Calu3 (cell line): Measurements from ENCODE around the gene BABAM1. TPM values are rescaled to one million over a fixed set of nuclear protein-coding genes. Genes with fewer than 3 reads are reported as not detected.

ENCODE experiments used
- BruUV-seq: library from RNA; stranded (reverse); fragments of 400-500 nt; replicated peaks from 2 replicates; lab custom pipeline; 2021; lab: Mats Ljungman, UMichigan
- CTCF ChIA-PET: fragments of 300-600 bp; sonication (Branson Sonifier 250); formaldehyde crosslinking; loops from one replicate; lab custom pipeline; 2022; ENCODE audit warnings: antibody characterized with exemption; lab: Charles Lee
- DNase-seq: peaks from one replicate; pipeline ENCODE4 v3.0.0; 2022
- H3K27ac Mint-ChIP-seq: one replicate; pipeline ENCODE4 v1.8.0; 2022; ENCODE audit warnings: mixed read lengths; ENCODE audit not compliant: unreplicated experiment
- H3K27me3 Mint-ChIP-seq: one replicate; pipeline ENCODE4 v1.8.0; 2022; ENCODE audit warnings: mixed read lengths; ENCODE audit not compliant: unreplicated experiment
- H3K36me3 Mint-ChIP-seq: one replicate; pipeline ENCODE4 v1.8.0; 2022; ENCODE audit warnings: mild to moderate bottlenecking, moderate library complexity, mixed read lengths; ENCODE audit not compliant: insufficient read depth, unreplicated experiment
- H3K4me1 Mint-ChIP-seq: one replicate; pipeline ENCODE4 v1.8.0; 2022; ENCODE audit warnings: mild to moderate bottlenecking, low read depth, mixed read lengths; ENCODE audit not compliant: unreplicated experiment
- H3K4me3 Mint-ChIP-seq: one replicate; pipeline ENCODE4 v1.8.0; 2022; ENCODE audit warnings: mild to moderate bottlenecking, low read depth, moderate library complexity, mixed read lengths; ENCODE audit not compliant: unreplicated experiment
- H3K9me3 Mint-ChIP-seq: one replicate; pipeline ENCODE4 v1.8.0; 2022; ENCODE audit warnings: low read depth, mixed read lengths; ENCODE audit not compliant: unreplicated experiment
- CTCF ChIP-seq: fragments of 200-600 bp; IDR thresholded peaks from one replicate; pipeline ENCODE4 v1.8.0; 2022; ENCODE audit warnings: antibody characterized with exemption; ENCODE audit not compliant: unreplicated experiment
- intact Hi-C: fragments of 100-400 bp; cut with micrococcal nuclease; formaldehyde crosslinking; loops from one replicate; pipeline ENCODE4 v1.10.0; 2022; ENCODE audit not compliant: unreplicated experiment
- total RNA-seq: library from RNA; stranded (reverse); gene quantifications from 2 replicates; pipeline ENCODE4 v1.2.3, GENCODE V29; 2022

Gene BABAM1
- total RNA-seq, 1 experiment from 2014 or later: 75.2 TPM

DNA sequence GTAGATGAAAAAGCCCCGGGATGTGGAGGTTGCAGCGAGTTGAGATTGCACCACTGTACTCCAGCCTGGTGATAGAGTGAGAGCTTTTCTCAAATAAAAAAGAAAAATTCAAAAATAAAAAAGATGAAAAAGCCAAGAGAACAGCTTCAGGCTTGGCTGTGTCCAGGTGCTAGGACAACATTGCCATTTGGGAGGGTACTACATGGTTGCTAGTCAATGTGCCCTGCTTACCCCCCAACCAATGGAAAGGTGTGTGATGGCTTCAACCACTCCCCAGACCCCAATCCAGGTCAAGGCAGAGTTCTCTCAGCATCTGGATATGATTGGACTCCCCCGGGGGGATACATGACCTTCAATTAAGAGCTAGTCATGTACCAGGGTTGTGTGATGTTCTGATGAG is 12.2 kb downstream of the BABAM1 start:
- H3K36me3 Mint-ChIP-seq: peaks cover 10% of the 10 kb centered on the region
- no peaks in the 10 kb centered on the region for H3K4me1 Mint-ChIP-seq
- H3K9me3 Mint-ChIP-seq: no peaks in the 10 kb centered on the region
- BruUV-seq: no TSS peak
- no peak for TF ChIP-seq CTCF
- intact Hi-C loops: no loop called here
- no peaks in the 10 kb centered on the region for H3K27me3 Mint-ChIP-seq
- no peak overlapping the region for H3K27ac Mint-ChIP-seq
- H3K4me3 Mint-ChIP-seq: no peak overlapping the region
- DNase-seq: no peak
- CTCF ChIA-PET: interaction anchor here (0.5 kb wide), 1 partner anchor 633 kb away, joined by 4 read pairs; no protein-coding TSS in a partner anchor

GRCh38 chr19:17281391-17282304 is 14.4 kb downstream of the BABAM1 start, which contains the start of gene ANKLE1:
Gene ANKLE1, plus strand, starts transcription at chr19:17281901. Its CDS starts 20 bp downstream, at chr19:17281921.
- Mint-ChIP-seq H3K9me3 (no peaks in the 10 kb centered on the region), H3K4me3 (peak within 1 kb of the TSS; percentile 44), H3K36me3 (peaks cover 10% of the 10 kb centered on the region), H3K27ac (no peak within 1 kb of the TSS), H3K4me1 (no peaks in the 10 kb centered on the region), H3K27me3 (no peaks in the 10 kb centered on the region)
- DNase-seq: no peak
- CTCF ChIA-PET: interaction anchor here (1.0 kb wide), 1 partner anchor 21 kb away, joined by 3 read pairs; the partner anchor contains the start of gene ABHD8
- TF ChIP-seq CTCF: no peak
- no TSS peak for BruUV-seq
- intact Hi-C loops: loop anchor here (5.0 to 10.0 kb wide), 2 partner anchors 74 to 217 kb away; no protein-coding TSS in a partner anchor

- Mint-ChIP-seq H3K4me3 (peak overlapping the region; percentile 44), H3K27ac (no peak overlapping the region), H3K27me3 (no peaks in the 10 kb centered on the region), H3K9me3 (no peaks in the 10 kb centered on the region), H3K4me1 (no peaks in the 10 kb centered on the region), H3K36me3 (peaks cover 2% of the 10 kb centered on the region)
- intact Hi-C loops: loop anchor here (5.0 to 10.0 kb wide), 2 partner anchors 75 to 218 kb away; no protein-coding TSS in a partner anchor
- CTCF ChIA-PET: interaction anchor here (1.0 kb wide), 1 partner anchor 20 kb away, joined by 3 read pairs; the partner anchor contains the start of gene ABHD8
- peak; percentile 78 for TF ChIP-seq CTCF
- DNase-seq: peak; percentile 86
- BruUV-seq: no TSS peak
These were observed 15.4 kb downstream of the BABAM1 start for GRCh38 chr19:17282488-17283125.

DNA sequence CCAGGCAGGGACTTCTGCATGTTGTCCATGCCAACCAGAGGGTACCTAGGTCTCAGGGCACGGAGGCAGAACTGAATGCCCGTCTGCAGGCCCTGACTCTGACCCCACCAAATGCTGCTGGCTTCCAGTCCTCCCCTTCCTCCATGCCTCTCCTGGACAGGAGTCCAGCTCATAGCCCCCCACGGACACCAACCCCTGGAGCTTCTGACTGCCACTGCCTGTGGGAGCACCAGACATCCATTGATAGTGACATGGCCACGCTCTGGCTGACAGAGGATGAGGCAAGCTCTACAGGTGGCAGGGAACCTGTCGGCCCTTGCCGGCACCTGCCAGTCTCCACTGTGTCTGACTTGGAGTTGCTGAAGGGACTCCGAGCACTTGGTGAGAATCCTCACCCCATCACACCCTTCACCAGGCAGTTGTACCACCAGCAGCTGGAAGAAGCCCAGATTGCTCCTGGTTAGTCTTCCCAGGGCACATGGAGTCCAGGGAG is 16.3 kb downstream of the BABAM1 start:
- intact Hi-C loops: loop anchor here (5.0 to 10.0 kb wide), 2 partner anchors 76 to 219 kb away; no protein-coding TSS in a partner anchor
- CTCF ChIA-PET: no interaction called here
- BruUV-seq: no TSS peak

More for the DNA sequence above, 16.3 kb downstream of the BABAM1 start:
- H3K4me3 Mint-ChIP-seq: no peak overlapping the region
- no peaks in the 10 kb centered on the region for H3K9me3 Mint-ChIP-seq
- H3K4me1 Mint-ChIP-seq: no peaks in the 10 kb centered on the region
- no peaks in the 10 kb centered on the region for H3K36me3 Mint-ChIP-seq
- no peak for DNase-seq
- no peak overlapping the region for H3K27ac Mint-ChIP-seq
- no peaks in the 10 kb centered on the region for H3K27me3 Mint-ChIP-seq
- TF ChIP-seq CTCF: no peak
